Stimulated activated CD8-positive, alpha-beta memory T cell treated with anti-CD3 and anti-CD28 coated beads, Interleukin-12 subunit alpha, Interleukin-12 subunit beta, amount 100 ng/mL, for 24 hours (primary cell): ENCODE data around the gene AGAP9.
"Not testable (repeated sequence)": the region's sequence is repeated elsewhere in the genome, so short reads cannot be mapped to it uniquely, and the experiment has no call there.

Source experiments
- DNase-seq: peaks from one replicate; pipeline ENCODE4 v3.0.0-alpha.2; 2020; ENCODE audit errors: extremely low read depth

Gene AGAP9

DNA sequence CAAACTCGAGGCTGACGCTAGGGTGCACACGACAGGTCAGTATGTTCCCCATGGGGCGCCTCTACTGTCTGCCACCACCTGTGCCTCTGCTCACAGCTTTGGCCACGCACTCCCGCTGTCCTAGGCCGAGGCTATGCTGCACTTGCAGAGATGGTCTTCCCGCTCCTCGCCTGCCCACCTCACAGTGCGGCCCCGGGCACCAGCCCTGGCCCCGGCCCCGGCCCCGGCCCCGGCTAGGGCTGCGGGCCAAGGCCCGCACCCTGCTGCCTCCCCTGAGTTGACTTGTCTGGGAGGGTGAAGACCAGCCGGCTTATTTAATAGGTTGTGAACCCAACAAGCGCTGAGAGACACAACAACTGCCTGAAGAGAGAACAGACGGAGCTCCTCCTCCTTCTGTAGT is at the start of gene AGAP9:
AGAP9 (minus strand) TSS at position 164 of the 400 bp plus-strand sequence; CDS start at position 52, 112 bp downstream.
- DNase-seq = not testable (repeated sequence)

GRCh38 chr10:47571138-47571912 is 47.9 kb upstream of the AGAP9 start:
- not testable (repeated sequence) for DNase-seq

DNA sequence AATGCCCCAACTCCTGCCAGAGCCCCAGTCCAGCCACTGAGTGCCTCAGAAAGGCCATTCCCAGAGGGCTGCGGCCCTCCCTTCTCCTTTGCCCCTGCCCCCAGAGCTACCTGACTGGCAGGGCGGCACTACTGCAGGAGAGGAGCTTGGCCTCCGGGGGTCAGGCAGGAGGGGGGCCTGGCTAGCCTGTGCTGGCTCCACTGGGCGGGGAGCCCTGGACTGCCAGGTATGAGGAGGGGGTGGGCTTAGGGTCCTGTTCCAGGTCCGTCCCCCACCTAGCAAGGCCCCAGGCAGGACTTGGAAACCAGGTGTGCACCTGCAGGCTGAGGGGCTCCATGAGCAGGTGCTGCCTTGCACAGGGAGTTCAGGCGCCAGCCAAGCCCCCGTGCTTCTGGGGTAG is 43.3 kb upstream of the AGAP9 start:
- DNase-seq = not testable (repeated sequence)

DNA sequence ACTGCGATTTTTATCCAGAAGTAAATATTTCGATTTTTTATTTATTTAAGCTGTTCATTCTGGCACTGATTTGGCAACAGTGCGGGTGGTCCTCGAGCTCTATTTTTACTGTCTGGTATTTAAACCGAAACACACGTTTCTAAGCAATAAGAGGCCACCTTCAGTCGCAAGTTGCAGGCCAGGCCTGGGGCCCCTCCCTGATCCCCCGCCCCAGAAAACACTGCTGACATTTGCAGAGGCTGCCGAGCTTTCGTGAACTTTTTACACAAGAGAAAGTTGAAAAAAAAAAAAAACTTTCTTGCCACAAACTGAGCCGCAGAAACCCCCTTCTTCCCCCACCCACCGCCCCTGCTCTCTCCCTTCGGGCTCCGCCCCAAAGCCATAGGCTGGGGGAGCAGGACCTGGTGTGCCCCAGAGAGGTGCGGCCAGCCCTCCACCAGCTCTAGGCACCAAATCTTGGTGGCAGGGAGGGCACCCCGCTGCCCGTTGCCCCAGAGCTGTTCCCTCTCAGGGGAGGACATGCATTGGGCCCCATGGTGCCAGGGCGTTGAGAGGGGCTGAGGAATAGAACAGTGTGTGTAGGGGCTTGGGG is 42.8 kb upstream of the AGAP9 start:
- DNase-seq = not testable (repeated sequence)

DNA sequence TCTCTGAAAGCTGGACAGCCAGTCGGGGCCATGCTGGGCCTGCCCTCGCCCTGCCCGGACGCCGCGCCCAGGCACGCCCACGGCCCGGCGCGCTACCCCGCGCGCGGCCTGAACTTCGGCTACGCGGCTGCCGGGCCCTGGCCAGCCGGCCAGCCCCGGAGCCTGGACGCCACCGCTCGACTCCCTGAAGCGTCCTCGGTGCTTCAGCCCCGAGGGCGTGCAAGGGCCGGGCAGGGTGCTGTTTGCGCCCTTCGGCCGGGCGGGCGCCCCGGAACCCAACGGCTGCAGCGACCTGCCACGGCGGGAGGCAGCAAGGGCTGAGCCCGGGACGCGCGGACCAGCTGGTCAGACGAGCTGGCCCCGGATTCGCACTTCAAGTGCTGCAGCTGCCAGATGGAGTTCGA is 42.1 kb upstream of the AGAP9 start:
- not testable (repeated sequence) for DNase-seq

GRCh38 chr10:47564953-47565352 is 41.5 kb upstream of the AGAP9 start:
- DNase-seq = not testable (repeated sequence)

- DNase-seq = not testable (repeated sequence)
Observed at GRCh38 chr10:47564318-47564717, 40.9 kb upstream of the AGAP9 start.

GRCh38 chr10:47560452-47560851 is 37.0 kb upstream of the AGAP9 start:
- not testable (repeated sequence) for DNase-seq

DNA sequence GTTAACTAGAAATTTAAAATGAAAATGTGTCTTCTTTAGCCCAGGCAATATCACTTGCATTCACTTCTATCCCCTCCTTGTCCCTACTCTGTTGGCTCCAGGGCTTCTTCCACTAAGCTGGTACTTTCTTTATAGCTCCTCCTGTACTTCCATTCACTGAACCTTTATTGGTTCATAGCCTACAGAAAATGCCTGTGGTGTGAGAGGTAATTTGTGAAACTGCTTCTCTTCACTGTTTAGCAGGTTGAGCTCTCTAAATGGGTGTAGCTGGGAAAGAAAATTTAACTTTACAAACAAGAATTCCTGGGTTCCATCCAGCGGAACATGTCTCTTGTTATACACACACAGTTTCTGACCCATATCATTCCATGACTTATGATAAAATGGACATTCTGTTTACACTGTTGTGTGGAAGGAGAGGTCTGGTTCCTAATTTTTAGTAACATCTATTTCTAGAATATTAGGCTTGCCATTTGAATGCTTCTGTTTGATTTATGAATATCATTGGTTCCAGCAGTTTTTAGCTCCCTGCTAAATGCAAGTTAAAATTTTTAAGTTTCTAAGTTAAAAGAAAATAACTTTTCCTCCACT is 36.4 kb upstream of the AGAP9 start:
- DNase-seq = not testable (repeated sequence)

DNA sequence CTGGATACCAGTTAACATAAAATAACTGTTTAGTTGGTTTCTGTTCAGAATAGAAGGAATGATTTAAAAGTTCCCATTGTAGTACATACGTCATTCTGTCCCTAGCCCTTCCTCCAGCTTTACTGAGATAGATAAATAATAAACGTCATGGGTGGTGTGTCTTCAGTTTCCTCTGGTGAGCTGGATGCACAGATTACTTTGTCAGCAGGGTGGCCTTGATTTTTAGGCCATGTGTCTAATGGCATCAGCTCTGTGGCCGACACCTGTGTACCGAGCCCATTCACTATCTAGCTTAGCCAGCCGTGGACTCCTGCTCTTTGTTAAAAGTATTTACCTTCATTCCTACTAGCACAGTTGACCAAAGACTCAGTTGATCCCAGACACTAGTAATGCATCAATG is 34.7 kb upstream of the AGAP9 start:
- DNase-seq = not testable (repeated sequence)

GRCh38 chr10:47557616-47558015 is 34.2 kb upstream of the AGAP9 start:
- not testable (repeated sequence) for DNase-seq

- not testable (repeated sequence) for DNase-seq
Observed at GRCh38 chr10:47555334-47555733, 31.9 kb upstream of the AGAP9 start.

- DNase-seq = not testable (repeated sequence)
Observed at GRCh38 chr10:47554552-47554951, 31.1 kb upstream of the AGAP9 start.

GRCh38 chr10:47553860-47554247 is 30.4 kb upstream of the AGAP9 start:
- not testable (repeated sequence) for DNase-seq

DNA sequence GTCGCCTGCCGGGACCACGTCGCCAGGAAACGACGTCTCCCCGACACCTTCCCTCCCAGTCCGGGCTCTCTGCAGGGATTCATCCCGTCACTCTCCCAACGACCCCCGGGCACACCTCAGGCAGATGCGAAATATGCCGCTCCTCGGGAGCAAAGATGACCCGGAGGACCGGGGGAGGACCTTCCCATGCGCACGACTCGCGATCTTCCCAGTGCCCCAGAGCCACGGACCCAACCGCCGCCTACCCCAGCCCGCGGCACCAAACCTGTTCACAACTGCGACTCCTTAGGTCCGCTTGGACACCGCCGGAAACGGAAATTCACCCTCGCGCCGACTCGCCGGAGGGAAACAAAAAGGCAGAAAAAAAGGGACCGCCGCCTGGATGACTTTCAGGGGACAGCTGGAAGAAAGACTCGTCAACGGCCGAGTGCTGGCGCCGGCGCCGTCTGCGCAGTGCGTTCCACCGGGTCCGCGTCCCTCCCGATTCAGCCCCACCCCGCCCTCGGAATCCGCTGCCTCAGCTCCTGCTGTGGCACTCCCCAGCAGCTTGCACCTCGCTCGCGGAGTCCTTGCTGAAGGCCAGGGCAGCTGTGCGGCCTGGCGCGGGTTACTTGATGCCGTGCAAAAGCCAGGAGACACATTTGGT is 29.9 kb upstream of the AGAP9 start:
- peak; percentile 35 for DNase-seq

DNA sequence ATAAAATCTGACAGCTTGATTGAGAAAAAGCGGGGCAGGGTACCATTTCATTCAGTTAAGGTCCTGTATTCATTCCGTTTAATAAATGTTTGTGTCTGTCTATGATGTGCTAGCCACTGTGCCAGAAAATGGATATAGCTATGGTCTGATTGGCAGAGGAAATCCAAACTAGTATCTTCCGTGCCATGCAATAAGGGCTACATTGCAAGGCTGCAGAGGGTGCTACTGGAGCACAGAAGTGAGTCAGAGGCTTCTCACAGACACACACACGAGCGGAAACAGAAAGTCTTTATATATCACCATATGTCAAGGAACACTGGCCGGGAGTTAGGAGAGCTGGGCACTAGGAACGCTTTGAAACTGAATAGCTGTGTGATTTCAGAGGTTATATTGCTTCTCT is 29.3 kb upstream of the AGAP9 start:
- DNase-seq = not testable (repeated sequence)

- not testable (repeated sequence) for DNase-seq
Observed at GRCh38 chr10:47547286-47547685, 23.8 kb upstream of the AGAP9 start.

DNA sequence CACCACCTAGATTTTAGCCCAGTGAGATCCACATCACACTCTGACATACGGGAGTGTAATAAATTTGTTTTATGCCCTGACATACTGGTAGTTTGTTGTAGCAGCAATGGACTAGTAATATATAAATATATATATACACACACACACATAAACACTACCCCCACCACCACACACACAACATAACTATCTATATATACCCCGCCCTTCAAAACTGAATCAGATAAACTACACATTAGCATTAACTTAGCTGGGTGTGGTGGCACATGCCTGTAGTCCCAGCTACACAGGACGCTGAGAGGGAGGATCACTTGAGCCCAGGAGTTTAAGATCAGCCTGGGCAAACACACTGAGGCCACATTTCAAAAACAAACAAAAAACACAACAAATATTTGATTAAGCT is 13.0 kb upstream of the AGAP9 start:
- not testable (repeated sequence) for DNase-seq

DNA sequence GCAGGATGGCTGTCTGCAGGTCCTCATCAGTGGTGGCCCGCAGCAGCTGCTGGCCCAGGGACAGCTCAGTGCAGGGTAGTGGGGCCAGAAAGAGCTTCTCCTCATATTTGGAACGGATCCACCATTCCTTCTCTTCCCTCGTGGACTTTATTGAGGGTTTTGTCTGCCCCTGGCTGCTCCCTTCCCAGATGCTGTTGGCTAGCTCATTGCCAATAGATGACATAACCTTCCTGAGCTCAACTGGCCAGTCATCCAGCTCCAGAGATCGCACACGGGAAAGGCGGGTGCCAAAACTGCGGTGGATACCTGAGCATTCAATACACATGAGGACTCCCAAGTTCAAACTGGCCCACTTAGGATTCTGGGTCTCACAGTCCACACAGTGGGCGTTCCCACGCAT is 21.1 kb downstream of the AGAP9 start:
- DNase-seq = not testable (repeated sequence)

GRCh38 chr10:47494226-47494625 is 29.2 kb downstream of the AGAP9 start:
- DNase-seq = not testable (repeated sequence)

DNA sequence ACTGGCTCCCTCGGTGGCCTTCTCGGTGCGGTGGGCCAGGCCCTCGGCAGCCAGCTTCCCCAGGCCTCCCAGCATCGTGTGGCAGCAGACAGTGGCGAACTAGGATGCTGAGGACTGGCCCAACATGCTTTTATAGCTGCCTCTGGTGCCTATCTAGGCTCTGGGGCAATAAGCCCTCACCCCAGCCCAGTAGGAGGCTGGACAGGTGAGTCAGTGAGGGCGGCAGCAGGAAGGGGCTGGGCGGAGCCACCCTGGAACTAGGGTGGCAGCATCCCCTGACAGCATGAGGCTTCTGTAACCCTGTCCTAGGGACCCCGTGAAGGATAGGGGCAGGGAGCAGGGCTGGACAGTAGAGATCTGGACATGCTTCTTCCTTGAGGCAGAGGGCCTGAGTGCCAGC is 31.8 kb downstream of the AGAP9 start, which contains the start of gene FAM25G:
FAM25G (minus strand) TSS at position 101 of the 400 bp plus-strand sequence; CDS start at position 75, 26 bp downstream.
- not testable (repeated sequence) for DNase-seq

- DNase-seq = not testable (repeated sequence)
Observed at GRCh38 chr10:47489630-47490029, 33.8 kb downstream of the AGAP9 start.
